GM23248 (cell line): ENCODE measurements around the gene PTPRN2.

Experiments used
- EZH2 ChIP-seq: fragments of 200-600 bp; sonication (generic); IDR thresholded peaks from 2 replicates; pipeline ENCODE4 v1.6.1; 2018; ENCODE audit warnings: antibody characterized with exemption, mild to moderate bottlenecking; ENCODE audit not compliant: insufficient read depth, poor library complexity, severe bottlenecking
- EZH2phosphoT487 ChIP-seq: fragments of 200-600 bp; sonication (generic); IDR thresholded peaks from 2 replicates; pipeline ENCODE4 v1.6.1; 2018; ENCODE audit warnings: antibody characterized with exemption, moderate library complexity, mild to moderate bottlenecking, low read depth; ENCODE audit not compliant: insufficient read depth

DNA sequence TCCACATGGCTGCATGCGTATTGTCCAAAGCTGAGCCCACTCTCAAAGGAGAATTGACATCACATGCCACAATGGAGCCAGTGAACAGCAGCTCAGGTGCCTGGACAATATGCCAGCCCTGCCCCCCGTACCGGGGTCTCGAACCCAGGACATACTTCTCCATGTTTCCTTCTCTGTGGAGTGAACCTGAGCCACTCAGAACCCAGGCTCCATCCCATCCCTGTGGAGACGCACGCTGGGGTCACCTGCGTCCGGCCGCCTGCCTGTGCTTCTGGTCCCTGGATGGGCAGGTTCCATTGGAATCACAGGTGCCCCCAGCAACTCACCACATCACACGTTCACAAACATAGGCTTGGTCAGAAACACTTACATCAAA lies 1021.0 kb downstream of the PTPRN2 start:
- no peak for TF ChIP-seq EZH2
- no peak for TF ChIP-seq EZH2phosphoT487
